ENCODE measurements around the gene RCAN3.

DNA sequence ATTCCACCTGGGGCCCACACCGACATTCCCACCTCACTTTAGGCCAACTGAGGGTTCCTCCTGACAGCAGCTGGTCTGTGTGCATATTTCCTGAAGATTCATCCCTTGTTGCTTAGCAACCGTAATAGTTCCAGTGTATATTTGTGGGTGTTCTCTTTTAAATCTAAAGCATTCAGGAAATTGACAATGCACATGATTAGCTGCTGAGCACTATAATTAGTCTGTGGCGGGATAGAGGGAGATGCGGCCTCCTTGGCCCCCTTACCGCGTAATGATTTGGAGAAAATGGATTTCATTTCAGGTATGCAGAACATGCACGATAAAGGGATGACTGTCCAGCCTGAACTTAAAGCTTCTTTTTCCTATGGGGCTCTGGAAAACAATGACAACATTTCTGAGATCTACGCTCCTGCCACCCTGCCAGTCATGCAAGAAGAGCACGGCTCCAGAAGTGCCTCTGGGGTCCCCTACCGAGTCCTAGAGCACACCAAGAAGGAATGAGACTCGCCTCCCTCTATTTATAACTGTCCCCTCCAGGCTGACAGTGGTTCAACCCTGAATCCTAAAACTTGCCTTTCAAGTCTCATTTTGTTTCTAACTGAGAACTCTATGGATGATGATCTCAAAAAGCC is 33.8 kb upstream of the RCAN3 start:
- TF ChIP-seq, protein P1, sequence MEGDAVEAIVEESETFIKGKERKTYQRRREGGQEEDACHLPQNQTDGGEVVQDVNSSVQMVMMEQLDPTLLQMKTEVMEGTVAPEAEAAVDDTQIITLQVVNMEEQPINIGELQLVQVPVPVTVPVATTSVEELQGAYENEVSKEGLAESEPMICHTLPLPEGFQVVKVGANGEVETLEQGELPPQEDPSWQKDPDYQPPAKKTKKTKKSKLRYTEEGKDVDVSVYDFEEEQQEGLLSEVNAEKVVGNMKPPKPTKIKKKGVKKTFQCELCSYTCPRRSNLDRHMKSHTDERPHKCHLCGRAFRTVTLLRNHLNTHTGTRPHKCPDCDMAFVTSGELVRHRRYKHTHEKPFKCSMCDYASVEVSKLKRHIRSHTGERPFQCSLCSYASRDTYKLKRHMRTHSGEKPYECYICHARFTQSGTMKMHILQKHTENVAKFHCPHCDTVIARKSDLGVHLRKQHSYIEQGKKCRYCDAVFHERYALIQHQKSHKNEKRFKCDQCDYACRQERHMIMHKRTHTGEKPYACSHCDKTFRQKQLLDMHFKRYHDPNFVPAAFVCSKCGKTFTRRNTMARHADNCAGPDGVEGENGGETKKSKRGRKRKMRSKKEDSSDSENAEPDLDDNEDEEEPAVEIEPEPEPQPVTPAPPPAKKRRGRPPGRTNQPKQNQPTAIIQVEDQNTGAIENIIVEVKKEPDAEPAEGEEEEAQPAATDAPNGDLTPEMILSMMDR (IDR thresholded peaks at IDR 0.05): no peak
- TF ChIP-seq EP300 (IDR thresholded peaks at IDR 0.05) (no peak), POLR2AphosphoS5 (IDR thresholded peaks at IDR 0.05) (no peak), POLR2A (IDR thresholded peaks at IDR 0.05; ENCODE audit: low read depth) (no peak)

Data from esophagus muscularis mucosa (tissue), 4 donors.